Activated naive CD8-positive, alpha-beta T cell treated with anti-CD3 and anti-CD28 coated beads, Interleukin-2, amount 50 U/mL, for 16 hours (primary cell): ENCODE measurements around the gene BCAR3.

Experiments used
- DNase-seq: peaks from one replicate; pipeline ENCODE4 v3.0.0-alpha.2; 2020; ENCODE audit warnings: low read depth, low spot score

The BCAR3 gene

DNA sequence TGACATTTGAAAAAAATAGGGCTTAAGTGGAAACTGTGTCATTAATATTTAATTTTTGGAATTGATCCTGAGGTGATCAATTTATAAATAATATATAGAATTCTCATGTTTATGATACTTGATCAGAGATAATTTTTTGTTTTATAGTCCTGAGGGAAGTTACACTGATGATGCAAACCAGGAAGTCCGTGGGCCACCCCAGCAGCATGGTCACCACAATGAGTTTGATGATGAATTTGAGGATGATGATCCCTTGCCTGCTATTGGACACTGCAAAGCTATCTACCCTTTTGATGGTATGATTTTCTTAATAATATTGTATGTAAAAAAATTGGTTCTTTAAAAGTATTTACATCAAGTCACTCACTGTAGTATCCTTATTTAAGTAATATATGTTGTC, 132.5 kb downstream of the BCAR3 start:
- no peak for DNase-seq

DNA sequence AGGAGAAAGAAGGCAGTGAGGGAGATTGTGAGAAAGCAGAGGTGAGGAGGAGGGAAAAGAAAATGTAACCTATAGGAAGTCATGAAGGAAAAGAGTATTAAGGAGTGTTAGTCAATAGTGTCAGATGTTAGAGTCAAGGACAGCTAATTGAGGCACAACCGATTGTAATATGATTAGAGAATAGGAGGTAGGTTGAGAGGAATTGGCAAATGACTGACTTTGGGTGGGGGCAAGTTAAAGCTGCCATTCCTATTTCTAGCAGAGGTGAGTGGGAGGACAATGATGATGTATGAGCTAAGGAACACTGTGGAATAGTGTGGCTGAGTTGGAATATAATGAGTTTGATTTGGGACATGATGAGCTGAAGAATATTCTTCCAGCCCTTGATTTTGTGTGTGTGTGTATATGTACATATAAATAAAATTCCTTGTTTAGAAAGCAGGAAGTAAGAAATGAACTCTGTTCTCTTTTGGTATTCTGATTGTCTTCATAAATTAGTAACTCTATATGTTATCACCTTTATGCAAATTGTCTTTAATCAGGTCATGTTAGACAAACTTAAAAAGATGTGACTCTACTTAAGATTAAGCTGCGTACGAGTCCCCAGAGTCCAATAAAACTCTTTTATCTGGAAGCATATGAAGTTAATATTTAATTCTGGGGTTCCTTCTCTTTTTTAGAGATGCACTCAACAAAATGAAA, 135.3 kb downstream of the BCAR3 start:
- DNase-seq = no peak

DNA sequence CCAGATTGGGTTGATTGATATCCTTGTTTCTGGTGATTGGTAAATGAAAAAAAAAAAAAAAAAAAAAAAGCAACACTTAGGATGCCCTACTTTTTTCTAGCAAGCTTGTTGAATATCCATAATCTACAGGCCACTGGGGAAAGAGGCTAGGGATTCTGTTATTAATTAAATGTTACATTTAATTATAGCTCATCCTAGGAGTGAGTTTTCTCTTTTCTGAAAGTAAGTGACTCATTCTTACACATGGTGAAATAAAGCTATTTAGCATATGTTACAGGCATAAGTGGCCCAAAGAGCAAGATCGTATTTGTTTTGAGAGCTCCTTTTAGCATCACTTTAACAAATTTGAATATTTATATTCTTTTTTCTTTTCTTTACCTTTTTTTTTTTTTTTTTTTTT, 139.2 kb downstream of the BCAR3 start:
- no peak for DNase-seq

DNA sequence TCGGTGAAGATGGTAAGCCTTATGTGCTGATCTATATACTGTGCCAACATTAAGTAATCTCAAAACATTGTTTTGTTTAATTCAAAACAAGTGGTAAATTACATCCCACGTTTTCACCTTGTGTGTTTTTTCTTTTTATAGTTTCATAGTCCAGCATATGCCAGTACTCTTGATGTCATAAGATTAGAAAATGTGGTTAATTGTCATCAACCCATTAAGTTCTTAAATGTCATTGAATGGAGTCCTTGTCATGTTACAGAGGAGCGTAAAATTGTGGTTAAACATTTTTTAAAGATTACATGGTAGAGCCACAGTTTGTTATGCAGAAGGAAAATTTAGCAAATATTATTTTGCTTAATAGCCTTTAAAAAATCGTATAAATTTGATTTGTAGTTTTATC, 140.6 kb downstream of the BCAR3 start:
- no peak for DNase-seq

DNA sequence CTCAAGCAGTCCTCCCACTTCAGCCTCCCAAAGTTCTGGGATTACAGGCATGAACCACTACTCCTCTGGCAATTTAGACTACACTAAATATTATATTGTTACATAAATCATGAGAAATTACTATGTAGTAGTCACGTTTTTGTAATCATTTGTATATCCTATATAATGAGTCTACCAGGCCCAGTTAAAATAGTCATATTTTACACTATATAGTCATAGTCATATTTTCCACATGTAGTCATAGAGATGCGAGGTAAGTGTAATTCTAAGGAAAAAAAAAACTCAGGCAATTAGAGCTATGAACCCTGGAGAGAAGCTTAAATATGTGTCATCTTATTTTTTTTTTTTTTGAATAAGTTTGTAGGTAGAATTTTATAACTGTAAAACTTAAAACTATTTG, 143.7 kb downstream of the BCAR3 start:
- DNase-seq = no peak

DNA sequence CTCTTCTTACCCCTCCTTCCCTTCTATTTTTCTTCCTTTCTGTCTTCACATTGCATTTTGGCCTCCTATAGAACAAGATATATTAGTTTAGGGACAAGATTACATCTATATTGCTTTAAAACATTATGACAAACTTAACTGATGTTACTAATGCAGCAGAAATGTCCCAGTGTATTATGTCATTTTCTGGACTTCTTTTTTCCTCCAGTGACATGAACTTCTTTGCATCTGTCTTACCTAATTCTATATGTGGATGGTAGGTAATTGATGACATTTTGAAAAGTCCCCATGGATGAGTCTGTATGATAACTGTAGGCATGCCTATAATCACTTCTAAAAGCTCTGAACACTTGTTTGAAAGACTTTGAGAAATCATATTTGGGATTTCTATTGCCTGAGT, 144.2 kb downstream of the BCAR3 start:
- DNase-seq = no peak

DNA sequence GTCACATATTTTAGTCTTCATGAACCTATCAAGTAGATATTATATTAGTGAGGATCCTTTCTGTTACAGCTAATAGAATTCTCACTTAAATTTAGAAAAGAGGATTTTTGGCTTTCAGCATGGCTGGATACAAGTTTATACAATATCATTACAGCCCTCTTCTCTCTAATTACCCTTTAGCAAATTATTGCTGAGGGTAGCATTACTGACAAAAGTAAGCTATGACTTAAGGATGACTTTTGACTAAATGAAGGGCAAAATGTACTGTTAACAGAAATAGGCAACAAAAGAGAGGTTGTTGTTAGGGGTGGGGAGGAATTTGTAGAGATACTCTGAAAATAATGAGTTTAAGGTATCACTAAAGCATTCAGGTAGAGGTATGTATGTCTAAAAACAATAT, 148.0 kb downstream of the BCAR3 start:
- no peak for DNase-seq

DNA sequence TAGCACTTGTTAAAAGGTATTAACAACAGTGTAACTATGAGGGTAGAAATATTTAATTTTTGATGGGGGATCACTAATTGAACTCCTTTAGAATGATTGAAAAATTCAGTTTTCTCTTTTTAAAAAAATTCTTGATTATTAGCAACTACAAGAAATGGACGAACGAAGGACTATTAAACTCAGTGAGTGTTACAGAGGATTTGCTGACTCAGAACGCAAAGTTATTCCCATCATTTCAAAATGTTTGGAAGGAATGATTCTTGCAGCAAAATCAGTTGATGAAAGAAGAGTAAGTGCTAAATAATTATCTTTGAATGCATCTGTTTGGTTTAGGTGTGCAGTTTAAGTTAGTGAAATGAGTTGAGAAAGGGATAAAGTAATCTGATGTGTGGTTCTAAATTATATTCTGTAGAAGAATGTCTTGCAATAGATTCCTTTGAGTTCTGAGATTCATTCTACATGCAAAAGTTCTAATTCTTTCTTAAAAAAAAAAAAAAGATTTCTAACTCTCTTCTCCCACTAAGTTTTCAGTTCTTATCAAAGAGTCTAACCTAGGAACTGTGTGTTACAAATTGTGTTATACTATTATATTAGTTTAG, 148.8 kb downstream of the BCAR3 start:
- no peak for DNase-seq

DNA sequence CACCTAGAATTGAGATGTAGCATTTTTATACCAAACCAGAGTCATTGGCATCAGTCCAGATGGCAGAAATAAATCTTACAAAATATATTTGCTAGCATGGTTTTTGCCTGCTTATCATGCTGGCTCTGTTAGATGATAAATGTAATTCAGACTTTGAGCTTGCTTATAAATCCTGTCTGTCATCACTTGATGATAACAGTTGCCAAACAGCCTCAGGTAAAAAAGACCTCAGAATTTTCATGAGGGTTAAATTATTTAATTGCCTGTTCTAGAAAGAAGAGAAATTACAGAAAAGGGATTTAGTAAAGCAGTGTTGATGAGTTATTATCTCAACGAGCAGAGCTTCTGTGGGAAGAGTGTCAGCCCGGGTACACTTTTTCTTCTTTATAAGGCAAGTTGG, 150.4 kb downstream of the BCAR3 start:
- DNase-seq = no peak

DNA sequence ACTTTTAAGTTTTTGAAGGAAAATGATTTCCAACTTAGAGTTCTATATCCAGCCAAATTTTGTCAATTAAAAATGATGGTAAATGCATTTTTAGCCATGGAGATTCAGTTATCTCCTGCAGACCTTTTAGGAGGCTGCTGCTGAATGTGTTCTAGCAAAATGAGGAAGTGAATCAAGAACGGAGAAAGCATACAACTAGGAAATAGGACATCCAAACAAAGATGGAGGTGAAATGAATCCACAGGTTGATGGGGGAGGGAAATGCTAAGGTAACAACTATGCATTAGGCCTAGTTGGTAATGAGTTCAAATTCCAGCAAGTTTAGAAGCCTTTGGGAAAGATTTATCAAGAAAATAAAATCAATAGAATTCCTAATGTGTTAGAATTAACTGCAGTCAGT, 153.2 kb downstream of the BCAR3 start:
- no peak for DNase-seq

DNA sequence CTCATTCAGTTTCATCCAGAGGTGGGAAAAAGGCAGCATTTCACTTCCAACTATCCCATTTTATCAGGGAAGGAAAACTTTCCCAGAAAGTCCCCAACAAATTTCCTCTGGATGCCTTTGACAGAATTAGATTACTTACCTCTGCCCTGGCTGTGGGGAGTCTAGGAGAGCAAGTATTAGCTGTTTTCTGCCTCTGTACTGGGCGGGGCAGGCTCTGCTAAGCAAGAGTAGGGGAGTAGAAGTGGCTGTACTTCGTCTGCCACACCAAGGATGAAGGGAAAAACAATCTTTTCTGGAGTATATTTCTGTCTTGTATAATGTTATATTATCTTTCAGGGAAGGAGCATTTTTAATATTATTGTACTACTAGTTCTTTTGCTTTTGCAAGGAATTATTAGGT, 155.2 kb downstream of the BCAR3 start:
- DNase-seq = no peak

DNA sequence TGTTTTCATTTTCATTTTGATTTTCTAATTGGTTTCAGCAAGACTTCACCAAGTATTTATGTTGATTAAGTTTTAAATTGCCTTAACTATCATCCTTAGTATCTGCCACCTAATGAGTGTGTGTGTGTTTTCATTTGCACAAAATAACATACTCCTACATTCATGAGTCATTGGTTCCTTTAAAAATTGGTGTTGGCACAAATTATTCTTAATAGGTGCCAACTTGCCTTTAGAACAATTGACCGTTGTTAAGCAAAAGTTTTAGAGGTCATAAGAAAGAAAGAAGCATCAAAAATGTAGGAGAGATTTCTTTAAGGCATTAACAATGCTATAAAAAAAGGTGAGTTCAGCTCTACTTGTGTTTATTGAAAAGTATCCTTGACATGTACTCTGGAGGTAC, 156.2 kb downstream of the BCAR3 start:
- DNase-seq = no peak

DNA sequence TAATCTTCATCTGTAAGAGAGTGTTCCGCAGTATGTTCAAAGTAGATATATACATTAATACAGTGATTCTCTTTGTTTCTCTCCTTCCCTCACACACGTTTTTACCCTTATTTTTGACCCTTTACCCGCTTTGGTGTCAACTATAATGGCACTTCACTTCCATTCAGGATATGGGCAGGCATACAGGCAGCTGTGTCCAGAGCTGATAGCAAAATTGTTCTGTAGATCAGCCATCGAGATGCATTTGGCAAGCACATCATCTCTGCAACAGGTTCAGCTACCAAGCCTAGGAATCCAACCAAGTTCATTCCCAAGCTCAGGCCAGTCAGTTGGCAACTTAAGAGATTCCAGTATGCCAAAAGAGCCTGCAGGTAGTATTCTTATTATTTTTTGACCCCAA, 158.9 kb downstream of the BCAR3 start:
- DNase-seq = no peak

DNA sequence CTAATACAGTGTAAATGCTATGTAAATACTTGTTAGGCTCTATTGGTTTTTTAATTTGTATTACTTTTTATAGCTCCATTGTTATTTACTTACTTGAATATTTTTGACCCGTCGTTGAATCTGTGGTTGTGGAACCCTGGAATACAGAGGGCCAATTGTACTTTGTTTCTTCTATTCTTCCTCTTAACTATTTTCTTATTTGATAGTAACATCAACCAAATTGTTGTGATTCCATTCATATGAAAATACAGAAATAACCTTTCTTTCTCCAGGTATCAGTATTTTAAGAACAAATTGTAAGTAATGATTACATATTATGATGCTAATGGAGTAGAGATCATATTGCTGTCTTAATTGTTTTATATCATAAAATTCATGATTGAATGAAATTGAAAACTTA, 160.0 kb downstream of the BCAR3 start:
- DNase-seq = no peak

DNA sequence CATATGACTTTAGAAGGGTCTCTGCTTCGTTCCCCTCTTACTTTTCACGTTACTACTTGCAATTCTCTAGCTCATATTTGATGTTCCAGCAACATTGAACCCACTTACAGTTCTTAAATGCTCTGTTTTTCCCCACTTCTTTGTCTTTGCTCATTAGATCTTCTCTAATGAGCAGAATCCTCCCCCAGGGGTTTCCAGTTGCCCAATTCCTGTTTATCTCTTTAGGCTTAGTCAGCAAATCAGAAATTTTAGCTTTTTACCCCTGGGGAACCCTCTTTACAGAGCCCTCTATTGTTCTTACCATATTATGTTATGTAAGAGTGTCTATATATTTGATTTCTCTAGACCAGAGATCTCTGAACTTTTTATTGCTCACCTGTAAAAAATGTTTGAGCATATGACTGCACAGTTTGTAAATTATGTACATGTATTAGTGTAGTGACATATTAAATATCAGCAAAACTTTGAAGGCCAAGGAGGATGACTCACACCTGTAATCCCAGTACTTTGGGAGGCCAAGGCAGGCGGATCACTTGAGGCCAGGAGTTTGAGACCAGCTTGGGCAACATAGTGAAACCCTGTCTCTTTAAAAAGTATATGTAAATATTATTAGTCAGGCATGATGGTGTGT, 162.3 kb downstream of the BCAR3 start:
- DNase-seq = no peak

DNA sequence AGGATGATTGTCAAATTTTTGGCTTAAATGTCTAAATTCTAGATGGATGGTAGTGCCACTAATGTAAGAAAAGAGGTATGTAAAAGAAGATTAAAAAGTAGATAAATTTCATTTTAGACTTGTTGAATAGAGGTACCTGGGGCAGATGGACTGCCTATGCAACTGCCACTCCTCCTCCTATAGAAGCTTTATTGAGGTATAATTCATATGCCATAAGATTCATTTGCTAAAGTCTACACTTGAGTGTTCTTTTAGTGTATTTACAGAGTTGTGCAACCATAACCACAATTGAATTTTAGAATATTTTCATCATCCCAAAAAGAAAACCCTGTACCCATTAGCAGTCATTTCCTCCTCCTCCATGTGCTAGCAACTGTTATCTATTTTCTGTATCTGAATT, 163.1 kb downstream of the BCAR3 start:
- no peak for DNase-seq

DNA sequence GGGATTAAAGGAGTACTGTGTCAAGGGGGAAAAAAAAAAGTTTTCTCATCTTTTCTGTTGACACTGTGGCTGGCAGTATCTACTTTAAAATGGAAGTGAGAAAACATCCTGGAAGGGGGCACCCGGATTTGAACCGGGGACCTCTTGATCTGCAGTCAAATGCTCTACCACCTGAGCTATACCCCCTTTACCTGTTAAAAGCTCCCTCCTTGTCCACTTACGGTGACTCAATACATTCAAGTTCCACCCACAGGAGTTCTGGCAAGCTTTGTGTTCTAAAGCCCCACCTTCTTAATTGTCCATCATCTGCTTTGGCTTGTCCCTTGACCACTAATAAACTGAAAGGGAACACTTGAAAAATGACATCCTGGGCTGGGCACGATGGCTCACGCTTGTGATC, 165.5 kb downstream of the BCAR3 start:
- DNase-seq = no peak
